ENCODE measurements around the gene ANKRD35. TPM values are rescaled to one million over a fixed set of nuclear protein-coding genes. Genes with fewer than 3 reads are reported as not detected.

Gene ANKRD35
- total RNA-seq, 1 donor from 2014 or later = 0.13 TPM

Small RNAs within 50 kb of the gene (microRNA-seq; reads per million reads assigned to microRNA genes)
- not detected for gene MIR6736

Other genes starting within 250 kb of the ANKRD35 start
- gene PDZK1, start 178.5 kb downstream of the ANKRD35 start, total RNA-seq = 55.0 and 90.7 TPM in 2 replicates
- gene CD160, start 166.4 kb downstream of the ANKRD35 start, total RNA-seq = not detected in 2 replicates
- gene RNF115, start 61.8 kb downstream of the ANKRD35 start, total RNA-seq = 22.7 and 30.4 TPM in 2 replicates
- 26.8 and 27.2 TPM in 2 replicates for gene POLR3C, start 61.7 kb downstream of the ANKRD35 start, total RNA-seq
- 10.7 and 13.6 TPM in 2 replicates for gene NUDT17, start 40.2 kb downstream of the ANKRD35 start, total RNA-seq
- 27.9 and 28.1 TPM in 2 replicates for gene PIAS3, start 26.8 kb downstream of the ANKRD35 start, total RNA-seq
- 30.2 and 41.5 TPM in 2 replicates for gene ITGA10, start 24.2 kb upstream of the ANKRD35 start, total RNA-seq
- 27.1 and 34.2 TPM in 2 replicates for gene PEX11B, start 32.9 kb upstream of the ANKRD35 start, total RNA-seq
- 191 and 218 TPM in 2 replicates for gene RBM8A, start 41.6 kb upstream of the ANKRD35 start, total RNA-seq
- 24.4 and 24.7 TPM in 2 replicates for gene LIX1L, start 72.2 kb upstream of the ANKRD35 start, total RNA-seq
- gene ANKRD34A, start 78.7 kb upstream of the ANKRD35 start, total RNA-seq = 1.6 and 2.5 TPM in 2 replicates
- gene POLR3GL, start 78.8 kb upstream of the ANKRD35 start, total RNA-seq = 36.0 and 37.3 TPM in 2 replicates
- 260 and 398 TPM in 2 replicates for gene TXNIP, start 110.7 kb upstream of the ANKRD35 start, total RNA-seq
- 184 and 334 TPM in 2 replicates for gene HJV, start 135.9 kb upstream of the ANKRD35 start, total RNA-seq